ENCODE data around the gene CIRBP.

DNA sequence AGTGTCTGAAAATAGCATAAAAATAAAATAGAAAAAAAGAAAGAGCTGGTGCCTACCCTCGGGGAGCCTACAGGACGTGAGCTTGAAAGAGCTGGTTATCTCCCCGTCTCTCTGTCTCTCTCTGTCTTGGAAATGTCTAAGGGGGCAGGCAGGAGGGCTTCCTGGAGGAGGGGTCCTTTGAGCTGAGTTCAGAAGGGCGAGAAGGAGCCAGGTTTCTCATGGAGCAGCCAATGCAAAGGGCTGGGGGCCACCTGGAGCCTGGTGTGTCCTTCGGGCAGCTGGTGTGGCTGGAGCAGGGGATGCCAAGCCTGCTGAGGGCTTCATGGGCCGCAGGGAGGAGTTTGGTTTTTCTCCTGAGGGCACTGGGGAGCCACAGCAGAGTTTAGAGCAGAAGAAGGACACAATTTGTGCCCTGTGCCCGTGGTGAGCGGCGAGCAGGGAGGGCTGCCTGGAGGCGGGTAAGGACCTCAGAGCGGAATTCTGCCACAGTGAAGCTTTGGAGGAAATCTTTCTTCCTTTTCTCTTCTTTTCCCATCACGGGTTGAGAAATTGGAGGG is 55.2 kb downstream of the CIRBP start:
- TF ChIP-seq, protein P1, sequence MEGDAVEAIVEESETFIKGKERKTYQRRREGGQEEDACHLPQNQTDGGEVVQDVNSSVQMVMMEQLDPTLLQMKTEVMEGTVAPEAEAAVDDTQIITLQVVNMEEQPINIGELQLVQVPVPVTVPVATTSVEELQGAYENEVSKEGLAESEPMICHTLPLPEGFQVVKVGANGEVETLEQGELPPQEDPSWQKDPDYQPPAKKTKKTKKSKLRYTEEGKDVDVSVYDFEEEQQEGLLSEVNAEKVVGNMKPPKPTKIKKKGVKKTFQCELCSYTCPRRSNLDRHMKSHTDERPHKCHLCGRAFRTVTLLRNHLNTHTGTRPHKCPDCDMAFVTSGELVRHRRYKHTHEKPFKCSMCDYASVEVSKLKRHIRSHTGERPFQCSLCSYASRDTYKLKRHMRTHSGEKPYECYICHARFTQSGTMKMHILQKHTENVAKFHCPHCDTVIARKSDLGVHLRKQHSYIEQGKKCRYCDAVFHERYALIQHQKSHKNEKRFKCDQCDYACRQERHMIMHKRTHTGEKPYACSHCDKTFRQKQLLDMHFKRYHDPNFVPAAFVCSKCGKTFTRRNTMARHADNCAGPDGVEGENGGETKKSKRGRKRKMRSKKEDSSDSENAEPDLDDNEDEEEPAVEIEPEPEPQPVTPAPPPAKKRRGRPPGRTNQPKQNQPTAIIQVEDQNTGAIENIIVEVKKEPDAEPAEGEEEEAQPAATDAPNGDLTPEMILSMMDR (conservative IDR thresholded peaks at IDR 0.05; ENCODE audit: low read depth, low read length) = no peak
- no peak for TF ChIP-seq EZH2 (IDR thresholded peaks at IDR 0.05; ENCODE audit: borderline replicate concordance, low read depth, low read length, poor library complexity, severe bottlenecking)

Measured in A673 (cell line).